ENCODE measurements around the gene CD226. TPM values are rescaled to one million over a fixed set of nuclear protein-coding genes. Genes with fewer than 3 reads are reported as not detected.

CD226 gene
- total and polyA plus RNA-seq, 10 of the 15 experiments (the other 5 are each of a cell fraction or from before 2014, with no cell fraction given), result 12.9 to 68.8 (median 47.3) TPM

DNA sequence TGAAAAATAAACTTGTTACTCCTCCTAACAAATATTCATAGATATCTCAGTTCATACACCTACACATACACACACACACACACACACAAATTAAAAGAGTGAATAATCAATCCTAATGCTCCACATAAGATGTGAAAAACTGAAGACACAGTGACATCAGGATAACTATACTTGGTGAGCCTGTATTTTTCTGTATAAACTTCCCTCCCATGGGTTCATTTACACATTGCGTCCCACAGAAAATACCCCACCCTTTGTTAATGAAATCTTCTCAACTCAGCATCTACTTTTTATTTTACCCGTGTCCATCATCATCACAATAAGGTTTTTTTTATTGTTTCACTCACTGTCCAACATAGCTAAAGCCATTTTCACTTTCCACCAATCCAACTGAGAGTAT lies 60.4 kb downstream of the CD226 start:
- Histone ChIP-seq H3K4me3 (no peak overlapping the region), H3K27ac (ENCODE audit: control insufficient read depth, insufficient read depth) (no peak overlapping the region), H3K27me3 (replicated peaks in 1 of 2; ENCODE audit: control insufficient read depth in 2 of 2, insufficient read depth in 2 of 2, low read length in 1 of 2) (no peaks in the 10 kb centered on the region), H3K36me3 (ENCODE audit: control insufficient read depth in 2 of 2, insufficient read depth in 2 of 2, low read length in 1 of 2) (peaks cover 3 to 7% of the 10 kb centered on the region in 2 experiments), H2AFZ (ENCODE audit: control insufficient read depth, low read depth, low read length) (no peak overlapping the region), H4K20me1 (ENCODE audit: control insufficient read depth, insufficient read depth) (peaks cover 3% of the 10 kb centered on the region; the same call in 1 of the 2 replicates), H3K4me2 (ENCODE audit: control insufficient read depth, insufficient read depth) (no peak overlapping the region), H3K9me3 (replicated peaks; ENCODE audit: control insufficient read depth, insufficient read depth, low read length) (peaks cover 3% of the 10 kb centered on the region; the same call in 2 of the 3 replicates), H3K9ac (ENCODE audit: control insufficient read depth, insufficient read depth, low read length) (no peak overlapping the region), H3K4me1 (ENCODE audit: control insufficient read depth, insufficient read depth, low read length) (no peaks in the 10 kb centered on the region; the same call in 1 of the 2 replicates), H3K79me2 (ENCODE audit: control insufficient read depth, insufficient read depth, low read length) (peaks cover 16% of the 10 kb centered on the region)
- CTCF ChIA-PET, result no interaction called here
- intact Hi-C loops (cut with micrococcal nuclease; ENCODE audit: unreplicated experiment), result loop anchor here (2.0 to 5.0 kb wide), 3 partner anchors 22 to 175 kb away; no protein-coding TSS in a partner anchor
- 95% methylated on average over 2 of the region's 2 CpGs for WGBS (ENCODE audit: insufficient coverage, insufficient replicate concordance, low lambda C conversion rate, missing lambda C conversion rate)
- BruUV-seq (replicated peaks), result no TSS peak
- SMC1A ChIA-PET (ENCODE audit: uncharacterized antibody, unreplicated experiment), result interaction anchor here (0.6 to 1.8 kb wide), 4 partner anchors 8 to 182 kb away, joined by 3 to 4 read pairs (median 3); no protein-coding TSS in a partner anchor
- RAD21 ChIA-PET (ENCODE audit: unreplicated experiment), result interaction anchor here (1.4 kb wide), 1 partner anchor 11 kb away, joined by 4 read pairs; no protein-coding TSS in a partner anchor
- TF ChIP-seq, protein P1, sequence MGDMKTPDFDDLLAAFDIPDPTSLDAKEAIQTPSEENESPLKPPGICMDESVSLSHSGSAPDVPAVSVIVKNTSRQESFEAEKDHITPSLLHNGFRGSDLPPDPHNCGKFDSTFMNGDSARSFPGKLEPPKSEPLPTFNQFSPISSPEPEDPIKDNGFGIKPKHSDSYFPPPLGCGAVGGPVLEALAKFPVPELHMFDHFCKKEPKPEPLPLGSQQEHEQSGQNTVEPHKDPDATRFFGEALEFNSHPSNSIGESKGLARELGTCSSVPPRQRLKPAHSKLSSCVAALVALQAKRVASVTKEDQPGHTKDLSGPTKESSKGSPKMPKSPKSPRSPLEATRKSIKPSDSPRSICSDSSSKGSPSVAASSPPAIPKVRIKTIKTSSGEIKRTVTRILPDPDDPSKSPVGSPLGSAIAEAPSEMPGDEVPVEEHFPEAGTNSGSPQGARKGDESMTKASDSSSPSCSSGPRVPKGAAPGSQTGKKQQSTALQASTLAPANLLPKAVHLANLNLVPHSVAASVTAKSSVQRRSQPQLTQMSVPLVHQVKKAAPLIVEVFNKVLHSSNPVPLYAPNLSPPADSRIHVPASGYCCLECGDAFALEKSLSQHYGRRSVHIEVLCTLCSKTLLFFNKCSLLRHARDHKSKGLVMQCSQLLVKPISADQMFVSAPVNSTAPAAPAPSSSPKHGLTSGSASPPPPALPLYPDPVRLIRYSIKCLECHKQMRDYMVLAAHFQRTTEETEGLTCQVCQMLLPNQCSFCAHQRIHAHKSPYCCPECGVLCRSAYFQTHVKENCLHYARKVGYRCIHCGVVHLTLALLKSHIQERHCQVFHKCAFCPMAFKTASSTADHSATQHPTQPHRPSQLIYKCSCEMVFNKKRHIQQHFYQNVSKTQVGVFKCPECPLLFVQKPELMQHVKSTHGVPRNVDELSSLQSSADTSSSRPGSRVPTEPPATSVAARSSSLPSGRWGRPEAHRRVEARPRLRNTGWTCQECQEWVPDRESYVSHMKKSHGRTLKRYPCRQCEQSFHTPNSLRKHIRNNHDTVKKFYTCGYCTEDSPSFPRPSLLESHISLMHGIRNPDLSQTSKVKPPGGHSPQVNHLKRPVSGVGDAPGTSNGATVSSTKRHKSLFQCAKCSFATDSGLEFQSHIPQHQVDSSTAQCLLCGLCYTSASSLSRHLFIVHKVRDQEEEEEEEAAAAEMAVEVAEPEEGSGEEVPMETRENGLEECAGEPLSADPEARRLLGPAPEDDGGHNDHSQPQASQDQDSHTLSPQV (IDR thresholded peaks at IDR 0.05), result no peak
- TF ChIP-seq ETV6 (conservative IDR thresholded peaks at IDR 0.05 in 1 of 2, IDR thresholded peaks at IDR 0.05 in 1 of 2; ENCODE audit: borderline replicate concordance in 1 of 2, low read depth in 1 of 2) (no peak), IKZF1 (conservative IDR thresholded peaks at IDR 0.05) (no peak), SRF (IDR thresholded peaks at IDR 0.05; ENCODE audit: low read depth in 2 of 2, low read length in 2 of 2) (no peak), PML (IDR thresholded peaks at IDR 0.05; ENCODE audit: low read length) (no peak)
- TF ChIP-seq, protein P2, sequence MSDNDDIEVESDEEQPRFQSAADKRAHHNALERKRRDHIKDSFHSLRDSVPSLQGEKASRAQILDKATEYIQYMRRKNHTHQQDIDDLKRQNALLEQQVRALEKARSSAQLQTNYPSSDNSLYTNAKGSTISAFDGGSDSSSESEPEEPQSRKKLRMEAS (IDR thresholded peaks at IDR 0.05; ENCODE audit: low read depth, low read length), result no peak
- POLR2A ChIA-PET, result no interaction called here
- ATAC-seq (no peak), DNase-seq (ENCODE audit: low read depth, low spot score) (no peak), FAIRE-seq (no peak)
- in situ Hi-C loops (cut with MboI), result no loop called here
